ENCODE measurements around the gene SHB.

Gene SHB

DNA sequence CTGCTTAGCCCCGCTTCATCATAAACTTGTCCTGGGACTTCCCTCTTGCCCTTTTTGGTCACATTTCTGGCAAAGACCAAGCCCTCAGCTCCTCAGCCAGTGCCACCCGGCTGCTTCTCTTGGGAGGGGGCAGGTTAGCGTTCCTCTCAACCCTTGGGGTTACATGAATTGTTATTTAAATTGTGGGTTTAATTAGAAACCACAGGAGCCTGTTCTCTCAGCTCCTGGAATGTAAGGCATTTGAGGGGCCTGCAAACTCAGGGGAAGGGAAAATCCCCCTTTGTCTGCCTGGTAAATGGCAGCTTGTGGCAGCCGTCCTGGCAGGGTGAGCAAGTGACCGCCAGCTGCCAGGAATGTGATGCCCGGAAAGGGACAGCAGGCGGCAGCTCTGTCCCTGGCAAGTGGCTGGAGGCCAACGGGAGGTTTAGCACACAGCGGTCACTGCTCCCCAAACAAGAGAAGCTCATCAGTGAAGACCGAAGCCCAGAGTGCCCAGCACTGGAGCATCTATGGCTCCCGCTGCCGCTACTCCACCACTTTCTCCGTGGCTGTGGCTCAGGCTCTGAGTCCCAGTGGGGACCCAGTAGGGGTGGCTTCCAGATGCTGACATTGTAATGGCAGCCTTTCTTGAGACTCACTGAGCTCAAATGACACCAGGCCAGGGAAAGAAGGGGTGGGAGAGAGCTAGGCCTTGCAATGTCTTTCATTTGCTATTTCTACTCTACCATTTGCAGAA is 51.7 kb downstream of the SHB start:
- DNase-seq, result no peak
- no peaks in the 10 kb centered on the region for H3K36me3 ChIP-seq (replicated peaks; ENCODE audit: insufficient read depth, low read length)
- H3K4me3 ChIP-seq (ENCODE audit: low read length), result no peak overlapping the region
- H3K4me1 ChIP-seq (ENCODE audit: low read length), result no peaks in the 10 kb centered on the region
- no peaks in the 10 kb centered on the region for H3K9me3 ChIP-seq (replicated peaks; ENCODE audit: insufficient read depth, low read length)
- H4K20me1 ChIP-seq (ENCODE audit: insufficient read depth, low read length), result no peaks in the 10 kb centered on the region
- no peaks in the 10 kb centered on the region for H3F3A ChIP-seq (ENCODE audit: insufficient read depth, low read length)
- H3K9ac ChIP-seq (ENCODE audit: low read length), result no peak overlapping the region
- no peaks in the 10 kb centered on the region for H3K79me2 ChIP-seq (ENCODE audit: low read length)
- TF ChIP-seq EZH2phosphoT487 (IDR thresholded peaks at IDR 0.05; ENCODE audit: low read length) (no peak), EZH2 (optimal IDR thresholded peaks at IDR 0.05; ENCODE audit: low read depth, low read length) (no peak)
- TF ChIP-seq, protein P1, sequence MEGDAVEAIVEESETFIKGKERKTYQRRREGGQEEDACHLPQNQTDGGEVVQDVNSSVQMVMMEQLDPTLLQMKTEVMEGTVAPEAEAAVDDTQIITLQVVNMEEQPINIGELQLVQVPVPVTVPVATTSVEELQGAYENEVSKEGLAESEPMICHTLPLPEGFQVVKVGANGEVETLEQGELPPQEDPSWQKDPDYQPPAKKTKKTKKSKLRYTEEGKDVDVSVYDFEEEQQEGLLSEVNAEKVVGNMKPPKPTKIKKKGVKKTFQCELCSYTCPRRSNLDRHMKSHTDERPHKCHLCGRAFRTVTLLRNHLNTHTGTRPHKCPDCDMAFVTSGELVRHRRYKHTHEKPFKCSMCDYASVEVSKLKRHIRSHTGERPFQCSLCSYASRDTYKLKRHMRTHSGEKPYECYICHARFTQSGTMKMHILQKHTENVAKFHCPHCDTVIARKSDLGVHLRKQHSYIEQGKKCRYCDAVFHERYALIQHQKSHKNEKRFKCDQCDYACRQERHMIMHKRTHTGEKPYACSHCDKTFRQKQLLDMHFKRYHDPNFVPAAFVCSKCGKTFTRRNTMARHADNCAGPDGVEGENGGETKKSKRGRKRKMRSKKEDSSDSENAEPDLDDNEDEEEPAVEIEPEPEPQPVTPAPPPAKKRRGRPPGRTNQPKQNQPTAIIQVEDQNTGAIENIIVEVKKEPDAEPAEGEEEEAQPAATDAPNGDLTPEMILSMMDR (IDR thresholded peaks at IDR 0.05; ENCODE audit: low read length), result no peak
- no peak overlapping the region for H3K4me2 ChIP-seq (ENCODE audit: low read depth, low read length)
- no peaks in the 10 kb centered on the region for H3K27me3 ChIP-seq (replicated peaks; ENCODE audit: insufficient read depth, low read length)
- H2AFZ ChIP-seq (ENCODE audit: low read length), result no peak overlapping the region
- H3K9me2 ChIP-seq (replicated peaks; ENCODE audit: insufficient read depth, low read length), result no peaks in the 10 kb centered on the region
- H3K27ac ChIP-seq (ENCODE audit: low read length), result no peak overlapping the region

DNA sequence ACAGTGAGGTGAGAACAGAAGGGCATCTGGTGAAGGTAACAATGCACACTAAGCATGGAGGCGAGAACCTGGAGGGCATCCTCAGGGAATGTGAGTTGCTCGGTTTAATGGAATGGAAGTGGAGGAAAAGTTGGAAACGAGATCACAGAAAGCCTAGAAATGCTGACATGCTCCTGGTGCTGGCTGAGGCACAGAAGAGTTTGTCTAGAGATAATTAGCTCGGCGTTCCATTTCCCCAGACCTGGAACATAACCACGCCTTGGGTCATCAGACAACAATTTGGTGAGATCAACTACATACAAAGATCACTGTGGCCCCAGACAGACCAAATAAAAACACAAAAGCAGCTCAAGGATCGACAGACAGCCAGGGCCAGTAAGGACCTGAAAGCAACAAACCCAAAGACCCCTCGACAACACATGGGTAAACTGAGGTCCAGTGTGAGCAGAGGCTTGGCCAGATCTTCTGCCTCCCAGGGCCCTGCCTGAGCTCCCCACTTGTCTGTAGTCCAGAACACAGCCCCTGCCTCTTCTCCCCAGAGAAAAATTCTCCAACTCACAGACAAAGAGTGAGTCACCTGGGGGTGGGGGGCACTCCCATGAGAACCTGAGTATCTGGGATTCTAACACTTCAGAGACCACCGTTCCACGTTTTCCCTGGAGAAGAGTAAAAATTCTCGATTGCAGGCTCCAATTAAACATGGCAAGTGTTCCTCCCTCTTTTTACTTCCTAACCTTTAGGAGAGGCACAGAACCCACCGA is 52.5 kb downstream of the SHB start:
- Histone ChIP-seq H3K79me2 (ENCODE audit: low read length) (no peaks in the 10 kb centered on the region), H3F3A (ENCODE audit: insufficient read depth, low read length) (no peaks in the 10 kb centered on the region), H3K9me2 (replicated peaks; ENCODE audit: insufficient read depth, low read length) (no peaks in the 10 kb centered on the region), H2AFZ (ENCODE audit: low read length) (no peak overlapping the region), H3K9me3 (replicated peaks; ENCODE audit: insufficient read depth, low read length) (no peaks in the 10 kb centered on the region), H3K9ac (ENCODE audit: low read length) (no peak overlapping the region), H3K36me3 (replicated peaks; ENCODE audit: insufficient read depth, low read length) (no peaks in the 10 kb centered on the region), H3K4me3 (ENCODE audit: low read length) (no peak overlapping the region), H4K20me1 (ENCODE audit: insufficient read depth, low read length) (no peaks in the 10 kb centered on the region), H3K27me3 (replicated peaks; ENCODE audit: insufficient read depth, low read length) (no peaks in the 10 kb centered on the region), H3K4me1 (ENCODE audit: low read length) (no peaks in the 10 kb centered on the region), H3K4me2 (ENCODE audit: low read depth, low read length) (no peak overlapping the region), H3K27ac (ENCODE audit: low read length) (no peak overlapping the region)
- DNase-seq, result no peak
- no peak for TF ChIP-seq EZH2 (optimal IDR thresholded peaks at IDR 0.05; ENCODE audit: low read depth, low read length)
- TF ChIP-seq, protein P1 (IDR thresholded peaks at IDR 0.05; ENCODE audit: low read length), result no peak
- TF ChIP-seq EZH2phosphoT487 (IDR thresholded peaks at IDR 0.05; ENCODE audit: low read length), result no peak

DNA sequence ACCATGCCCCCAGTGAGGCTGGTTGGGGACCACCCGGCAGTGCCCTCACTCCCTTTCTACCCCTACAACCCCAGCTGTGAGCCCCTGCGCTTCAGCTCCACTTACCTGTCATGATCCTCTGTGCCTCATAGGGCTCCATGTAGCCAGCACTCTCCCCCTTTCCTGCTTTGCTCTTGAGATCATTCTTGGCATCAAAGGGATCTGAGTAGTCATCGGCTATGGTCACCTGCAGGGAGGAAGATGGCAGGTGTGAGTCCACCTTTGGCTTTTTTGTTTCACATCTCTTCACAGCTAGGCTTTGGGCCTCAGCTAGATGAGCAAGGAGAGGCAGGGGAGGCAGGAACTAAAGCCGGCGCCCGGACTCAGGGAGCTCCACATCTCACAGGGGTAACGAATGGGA is 53.1 kb downstream of the SHB start:
- H3K27ac ChIP-seq (ENCODE audit: low read length), result no peak overlapping the region
- H3K36me3 ChIP-seq (replicated peaks; ENCODE audit: insufficient read depth, low read length), result no peaks in the 10 kb centered on the region
- no peaks in the 10 kb centered on the region for H3K79me2 ChIP-seq (ENCODE audit: low read length)
- no peak overlapping the region for H3K4me3 ChIP-seq (ENCODE audit: low read length)
- TF ChIP-seq EZH2 (optimal IDR thresholded peaks at IDR 0.05; ENCODE audit: low read depth, low read length) (no peak), EZH2phosphoT487 (IDR thresholded peaks at IDR 0.05; ENCODE audit: low read length) (no peak)
- TF ChIP-seq, protein P1 (IDR thresholded peaks at IDR 0.05; ENCODE audit: low read length), result no peak
- no peaks in the 10 kb centered on the region for H3K27me3 ChIP-seq (replicated peaks; ENCODE audit: insufficient read depth, low read length)
- H3K9me3 ChIP-seq (replicated peaks; ENCODE audit: insufficient read depth, low read length), result no peaks in the 10 kb centered on the region
- no peak overlapping the region for H2AFZ ChIP-seq (ENCODE audit: low read length)
- H3F3A ChIP-seq (ENCODE audit: insufficient read depth, low read length), result no peaks in the 10 kb centered on the region
- DNase-seq, result no peak
- H3K9ac ChIP-seq (ENCODE audit: low read length), result no peak overlapping the region
- H3K9me2 ChIP-seq (replicated peaks; ENCODE audit: insufficient read depth, low read length), result no peaks in the 10 kb centered on the region
- H4K20me1 ChIP-seq (ENCODE audit: insufficient read depth, low read length), result no peaks in the 10 kb centered on the region
- no peak overlapping the region for H3K4me2 ChIP-seq (ENCODE audit: low read depth, low read length)
- H3K4me1 ChIP-seq (ENCODE audit: low read length), result no peaks in the 10 kb centered on the region
